D341Med (cell line): ENCODE results near the gene NFATC2.
"Not testable (repeated sequence)": the region's sequence is repeated elsewhere in the genome, so short reads cannot be mapped to it uniquely, and the experiment has no call there.

Experiments used
- DNase-seq: peaks from one replicate; pipeline ENCODE4 v3.0.0; 2012; ENCODE audit warnings: low spot score

The NFATC2 gene

DNA sequence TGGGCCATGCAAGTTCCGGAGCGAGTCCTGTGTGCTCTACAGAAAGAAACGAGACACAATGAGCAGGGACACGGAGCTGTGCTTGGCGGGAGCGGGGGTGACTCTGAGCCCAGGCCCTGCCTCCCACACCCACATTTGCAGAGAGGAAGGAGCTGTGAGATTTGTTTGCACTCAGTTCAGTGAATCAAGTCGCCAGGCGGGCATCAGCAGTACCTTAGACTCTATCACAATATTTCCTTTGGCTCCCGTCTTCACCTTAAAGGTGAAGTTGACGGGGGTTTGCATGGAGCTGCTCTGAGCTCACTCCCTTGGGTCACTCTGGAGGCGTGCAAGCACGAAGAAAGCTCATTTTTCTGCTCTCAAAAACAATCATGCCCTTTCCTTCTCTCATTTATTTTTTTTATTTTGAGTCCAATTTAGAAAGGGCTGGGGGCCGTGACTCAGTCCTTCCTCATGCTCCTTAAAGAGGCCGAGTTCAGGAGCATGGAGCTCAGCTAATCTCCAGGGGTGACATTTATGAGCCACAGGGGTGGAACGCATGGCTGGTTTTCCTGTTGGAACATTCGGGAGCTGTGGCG, 188.2 kb downstream of the NFATC2 start:
- DNase-seq, result no peak

DNA sequence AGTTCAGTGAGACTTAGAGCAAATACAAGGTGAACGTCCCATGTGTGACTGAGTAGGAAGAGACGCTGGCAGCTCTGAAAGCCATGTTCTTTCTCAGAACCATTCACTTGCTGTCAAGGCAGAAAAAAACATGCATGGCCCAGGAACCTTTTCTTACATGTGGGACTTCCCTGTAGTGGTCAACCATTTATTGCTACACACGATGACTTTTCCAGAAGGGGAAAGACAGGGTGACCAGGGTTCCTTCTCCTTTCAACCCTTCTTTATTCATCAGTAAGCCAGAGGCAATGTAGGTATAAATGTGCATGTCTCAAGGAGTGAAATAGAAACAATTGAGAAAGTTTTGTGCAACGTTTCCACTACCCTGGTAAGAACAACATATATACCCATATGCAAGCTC, 189.0 kb downstream of the NFATC2 start:
- no peak for DNase-seq

DNA sequence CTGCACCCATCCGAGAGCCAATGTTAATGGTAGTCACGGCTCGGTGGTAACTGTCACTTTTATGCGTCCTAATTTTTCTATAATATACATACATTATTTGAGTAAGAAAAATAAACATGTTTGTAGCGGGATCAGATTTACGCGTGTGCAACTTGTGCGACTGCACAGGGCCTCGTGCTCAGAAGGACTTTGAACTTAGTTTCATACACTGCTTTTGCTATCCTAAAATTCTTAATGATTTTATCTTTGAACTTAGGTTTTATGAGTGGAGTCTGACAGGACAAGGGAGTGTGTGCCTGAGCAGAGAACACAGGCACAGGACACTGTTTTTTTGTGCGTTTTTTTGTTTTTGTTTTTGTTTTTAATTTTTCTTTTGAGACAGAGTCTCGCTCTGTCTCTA, 189.7 kb downstream of the NFATC2 start:
- DNase-seq, result no peak

DNA sequence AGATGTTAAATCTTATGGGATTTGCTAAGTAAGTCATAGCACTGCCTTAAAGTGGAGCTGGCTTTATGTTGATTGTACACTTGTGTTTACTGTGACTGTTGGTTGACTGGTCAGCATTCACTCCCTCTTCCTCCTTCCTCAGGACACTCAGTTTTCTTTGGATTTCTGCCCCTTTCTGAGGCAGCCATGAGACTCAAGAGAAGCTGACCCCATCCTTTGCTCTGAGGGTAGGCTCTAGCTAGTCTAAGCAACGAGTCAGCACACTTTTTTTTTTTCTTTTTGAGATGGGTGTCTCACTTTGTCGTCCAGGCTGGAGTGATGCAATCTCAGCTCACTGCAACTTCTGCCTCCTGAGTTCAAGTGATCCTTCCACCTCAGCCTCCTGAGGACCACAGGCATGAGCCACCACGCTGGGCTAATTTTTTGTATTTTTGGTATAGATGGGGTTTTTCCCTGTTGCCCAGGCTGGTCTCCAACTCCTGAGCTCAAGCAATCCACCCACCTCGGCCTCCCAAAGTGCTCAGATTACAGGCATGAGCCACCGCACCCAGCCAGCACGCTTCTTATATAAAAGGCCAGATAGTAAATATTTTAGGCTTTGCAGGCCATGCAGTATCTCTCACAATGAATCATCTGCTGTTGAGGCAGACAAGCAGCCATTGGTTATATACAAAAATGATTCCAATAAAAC, 191.4 kb downstream of the NFATC2 start:
- no peak for DNase-seq

DNA sequence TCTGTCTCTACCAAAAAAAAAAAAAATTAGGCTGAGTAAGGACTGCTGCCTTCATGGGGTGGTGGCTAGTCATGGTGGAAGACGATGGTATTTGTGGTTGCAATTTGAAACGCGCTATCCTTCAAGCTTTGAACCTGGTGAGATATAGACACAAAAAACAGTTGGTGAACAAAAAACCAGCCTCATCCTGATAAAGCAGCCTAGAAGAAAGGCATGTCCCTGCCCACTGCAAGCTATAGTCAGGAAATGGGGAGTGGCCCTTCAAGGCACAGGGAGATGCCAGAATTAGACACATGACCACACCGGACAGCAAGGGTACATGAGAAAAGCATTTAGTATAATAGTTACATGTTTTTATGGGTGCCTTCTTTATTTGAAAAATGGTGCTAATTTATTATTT, 193.6 kb downstream of the NFATC2 start:
- no peak for DNase-seq

DNA sequence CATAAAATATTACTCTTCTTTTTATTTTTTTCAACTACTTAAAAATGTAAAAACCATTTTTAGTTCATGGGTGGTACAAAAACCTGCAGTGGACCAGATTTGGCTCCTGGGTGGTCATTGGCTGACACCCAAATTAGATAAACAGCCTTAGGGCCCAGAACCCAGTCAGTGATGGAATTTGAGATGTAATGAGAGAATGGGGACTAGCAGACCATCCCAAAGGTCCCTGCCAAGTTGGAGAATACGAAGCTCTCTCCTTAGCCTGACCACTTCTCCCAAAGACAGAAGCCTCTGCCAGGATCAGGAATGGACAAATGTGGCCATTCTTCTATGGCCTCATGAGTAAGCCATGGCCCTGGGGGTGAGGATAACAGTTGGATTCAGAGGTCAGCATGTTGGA, 194.7 kb downstream of the NFATC2 start:
- no peak for DNase-seq

DNA sequence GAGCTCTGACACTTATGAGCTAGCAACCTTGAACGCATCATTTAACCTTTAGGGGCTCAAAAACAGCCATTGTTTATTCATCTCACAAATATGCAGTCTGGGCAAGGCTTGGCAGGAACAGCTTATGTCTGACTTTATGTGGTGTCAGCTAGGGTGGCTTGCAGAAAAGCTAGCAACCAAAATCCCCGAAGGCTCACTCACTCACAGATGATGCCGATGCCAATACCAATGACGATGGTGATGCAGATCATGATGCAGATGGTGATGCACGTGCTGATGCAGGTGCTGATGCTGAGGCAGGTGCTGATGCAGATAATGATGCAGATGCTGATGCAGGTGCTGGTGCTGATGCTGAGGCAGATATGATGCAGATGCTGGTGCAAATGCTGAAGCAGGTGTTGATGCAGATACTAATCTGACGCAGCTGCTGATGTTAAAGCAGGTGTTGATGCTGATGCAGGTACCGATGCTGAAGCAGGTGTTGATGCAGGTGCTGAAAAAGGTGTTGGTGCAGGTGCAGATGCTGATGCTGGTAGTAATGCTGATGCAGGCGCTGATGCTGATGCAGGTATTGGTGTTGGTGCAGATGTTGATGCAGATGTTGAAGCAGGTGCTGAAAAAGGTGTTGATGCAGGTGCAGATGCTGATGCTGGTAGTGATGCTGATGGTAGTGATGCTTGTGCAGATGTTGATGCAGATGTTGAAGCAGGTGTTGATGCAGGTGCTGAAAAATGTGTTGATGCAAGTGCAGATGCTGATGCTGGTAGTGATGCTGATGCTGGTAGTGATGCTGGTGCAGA, 195.6 kb downstream of the NFATC2 start:
- no peak for DNase-seq

DNA sequence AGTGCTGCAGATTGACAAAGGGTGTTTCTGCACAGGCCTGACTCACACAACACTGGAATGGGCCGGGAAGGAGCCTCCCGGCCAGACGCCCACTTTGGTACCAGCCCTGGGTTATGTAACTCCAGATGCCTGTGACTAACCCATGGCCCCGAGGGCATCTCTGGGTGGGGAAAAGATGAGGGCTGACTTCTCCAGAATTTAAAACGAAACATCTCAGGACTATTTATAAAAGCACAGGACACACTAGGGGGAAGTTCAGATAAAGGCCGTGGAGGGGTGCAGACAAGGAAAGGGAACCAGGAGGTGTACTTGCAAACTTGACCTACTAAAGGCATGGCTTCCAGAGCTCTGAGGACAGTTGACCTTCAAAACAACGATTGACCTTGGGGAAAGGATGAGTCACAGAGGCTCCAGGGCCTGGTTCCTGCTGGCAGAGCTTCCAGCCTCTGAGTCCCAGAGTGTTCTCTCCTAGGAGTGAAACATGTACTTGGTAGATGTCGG, 196.9 kb downstream of the NFATC2 start:
- no peak for DNase-seq

DNA sequence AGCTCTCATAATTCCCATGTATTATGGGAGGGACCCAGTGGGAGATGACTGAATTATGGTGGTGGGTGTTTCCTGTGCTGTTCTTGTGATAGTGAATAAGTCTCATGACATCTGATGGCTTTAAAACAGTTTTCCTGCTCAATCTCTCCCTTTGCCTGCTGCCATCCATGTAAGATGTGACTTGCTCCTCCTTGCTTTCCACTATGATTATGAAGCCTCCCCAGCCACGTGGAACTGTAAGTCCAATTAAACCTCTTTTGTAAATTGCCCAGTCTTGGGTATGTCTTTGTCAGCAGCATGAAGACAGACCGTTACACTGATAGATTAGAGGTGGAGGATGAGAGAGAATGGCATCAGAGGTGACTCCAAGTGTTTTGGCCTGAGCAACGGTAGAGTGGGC, 198.7 kb downstream of the NFATC2 start:
- DNase-seq, result not testable (repeated sequence)

DNA sequence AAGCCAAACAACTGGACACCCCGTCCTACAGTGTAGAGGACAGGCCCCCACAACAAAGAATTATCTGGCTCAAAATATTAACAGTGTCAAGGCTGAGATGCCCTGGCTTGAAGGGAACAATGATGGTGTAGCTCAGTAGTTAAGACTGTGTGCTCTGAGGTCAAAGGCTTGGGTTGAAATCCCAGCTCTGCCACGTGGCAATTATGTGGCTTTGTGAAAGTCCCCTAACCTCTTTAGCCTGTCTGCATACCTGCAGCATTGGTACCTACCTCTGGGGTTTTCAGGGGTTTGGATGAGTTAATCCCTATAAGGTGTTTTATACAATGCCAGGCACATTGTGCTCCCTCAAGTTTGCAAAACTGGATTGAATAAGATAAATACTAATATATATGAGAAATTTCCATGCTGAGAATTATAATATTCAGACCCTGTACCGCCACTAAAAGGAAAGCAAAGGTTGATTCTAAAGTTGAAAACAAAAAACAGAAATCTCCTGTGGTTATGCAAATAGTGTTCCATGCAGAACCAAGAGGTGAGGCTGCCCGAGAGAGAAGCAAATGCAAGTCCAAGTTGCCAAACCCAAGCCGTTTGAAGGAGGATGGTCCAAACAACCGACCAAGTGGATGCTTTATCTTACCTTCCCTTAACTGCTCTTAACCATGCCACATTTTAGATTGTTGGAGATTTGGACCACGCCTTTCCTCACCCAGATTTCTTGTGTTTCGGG, 199.8 kb downstream of the NFATC2 start:
- no peak for DNase-seq

DNA sequence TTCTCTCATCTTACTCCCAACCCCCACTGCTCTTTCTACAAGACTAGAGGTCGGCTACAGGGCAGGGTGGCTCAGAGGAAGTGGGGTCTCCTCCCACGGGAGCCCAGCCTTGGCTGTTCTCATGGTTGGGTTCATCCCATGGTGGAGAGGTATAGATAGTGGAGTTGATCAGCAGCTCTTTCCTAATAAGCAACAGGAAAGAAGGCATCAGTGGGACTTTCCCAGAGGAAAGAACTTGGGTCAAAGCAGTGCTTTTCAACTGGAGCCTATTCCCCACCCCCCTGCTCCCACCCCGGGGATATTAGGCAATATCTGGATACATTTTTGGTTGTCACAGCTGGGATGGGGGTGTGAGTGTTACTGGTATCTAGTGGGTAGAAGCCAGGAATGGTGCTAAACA, 200.9 kb downstream of the NFATC2 start:
- DNase-seq, result no peak

DNA sequence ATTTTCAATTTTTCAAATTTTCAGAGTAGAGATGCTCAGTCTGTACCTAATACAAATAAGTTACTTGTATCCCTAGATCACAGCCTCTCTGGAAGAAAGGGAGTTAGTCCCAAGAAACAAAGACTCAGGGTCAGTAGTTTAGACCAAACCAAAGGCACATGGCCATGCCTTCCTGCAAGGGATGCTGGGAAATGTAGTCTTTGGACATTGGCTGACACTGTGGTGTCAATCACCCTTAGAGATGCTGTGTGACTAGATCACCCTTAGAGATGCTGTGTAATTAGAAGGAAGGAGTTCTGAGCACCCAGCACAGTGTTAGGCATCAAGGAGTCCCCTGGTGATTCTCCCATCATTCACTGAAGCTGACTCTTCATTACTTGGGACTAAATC, 202.1 kb downstream of the NFATC2 start:
- DNase-seq, result no peak

DNA sequence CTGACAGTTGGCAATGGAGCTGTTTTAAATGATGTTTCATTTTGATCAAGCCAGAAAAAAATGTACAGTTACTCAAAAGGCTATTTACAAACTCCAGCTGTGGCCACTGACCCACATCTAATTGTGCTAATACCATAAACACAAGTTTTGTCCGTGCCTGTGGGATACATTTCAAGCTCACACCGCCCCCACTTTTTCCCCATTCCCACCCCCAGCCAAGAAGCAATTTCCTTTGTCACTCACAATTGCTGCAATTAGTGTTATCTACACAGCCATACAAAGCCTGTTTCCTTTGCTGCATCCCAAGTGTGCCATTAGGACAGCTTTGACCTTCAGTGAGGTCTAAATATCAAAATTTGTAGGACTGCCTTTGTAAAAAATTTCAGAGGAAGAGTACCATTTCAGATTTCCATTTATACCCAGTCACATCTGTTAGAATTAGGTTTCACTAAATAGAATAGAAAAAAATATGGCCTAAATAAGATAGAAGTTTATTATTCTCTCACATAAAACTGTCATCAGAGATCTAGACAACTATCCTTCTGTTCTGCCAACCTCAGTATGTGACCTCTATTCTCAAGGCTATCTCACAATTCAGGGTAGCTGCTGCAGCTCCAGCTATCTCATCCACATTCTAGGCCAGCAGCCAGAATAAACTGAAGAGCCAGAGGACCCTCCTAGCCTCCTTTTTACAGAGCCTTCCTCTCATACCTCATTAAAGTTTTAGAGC, 202.6 kb downstream of the NFATC2 start:
- DNase-seq, result no peak

DNA sequence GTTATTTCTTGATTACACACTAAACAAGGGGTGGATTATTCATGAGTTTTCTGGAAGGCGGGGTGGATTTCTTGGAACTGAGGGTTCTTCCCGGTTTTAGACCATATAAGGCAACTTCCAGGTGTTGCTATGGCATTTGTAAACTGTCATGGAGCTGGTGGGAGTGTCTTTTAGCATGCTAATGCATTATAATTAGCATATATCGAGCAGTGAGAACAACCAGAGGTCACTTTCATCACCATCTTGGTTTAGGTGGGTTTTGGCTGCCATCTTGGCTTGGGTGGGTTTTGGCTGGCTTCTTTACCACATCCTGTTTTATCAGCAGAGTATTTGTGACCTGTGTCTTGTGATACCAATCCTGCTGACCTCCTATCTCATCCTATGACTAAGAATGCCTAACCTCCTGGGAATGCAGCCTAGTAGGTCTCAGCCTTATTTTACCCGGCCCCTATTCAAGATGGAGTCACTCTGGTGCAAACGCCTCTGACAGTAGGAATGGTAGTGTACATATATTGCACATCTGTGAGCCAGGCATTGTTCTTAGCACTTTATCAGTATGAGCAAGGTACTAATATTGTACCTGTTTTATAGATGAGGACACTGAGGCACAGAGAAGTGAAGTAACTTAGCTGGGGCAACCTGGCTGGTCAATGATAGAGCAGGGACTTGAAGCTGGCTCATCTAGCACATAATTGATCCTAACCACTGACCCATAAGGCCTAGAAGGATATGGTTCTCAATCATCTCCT, 203.7 kb downstream of the NFATC2 start:
- DNase-seq, result no peak

DNA sequence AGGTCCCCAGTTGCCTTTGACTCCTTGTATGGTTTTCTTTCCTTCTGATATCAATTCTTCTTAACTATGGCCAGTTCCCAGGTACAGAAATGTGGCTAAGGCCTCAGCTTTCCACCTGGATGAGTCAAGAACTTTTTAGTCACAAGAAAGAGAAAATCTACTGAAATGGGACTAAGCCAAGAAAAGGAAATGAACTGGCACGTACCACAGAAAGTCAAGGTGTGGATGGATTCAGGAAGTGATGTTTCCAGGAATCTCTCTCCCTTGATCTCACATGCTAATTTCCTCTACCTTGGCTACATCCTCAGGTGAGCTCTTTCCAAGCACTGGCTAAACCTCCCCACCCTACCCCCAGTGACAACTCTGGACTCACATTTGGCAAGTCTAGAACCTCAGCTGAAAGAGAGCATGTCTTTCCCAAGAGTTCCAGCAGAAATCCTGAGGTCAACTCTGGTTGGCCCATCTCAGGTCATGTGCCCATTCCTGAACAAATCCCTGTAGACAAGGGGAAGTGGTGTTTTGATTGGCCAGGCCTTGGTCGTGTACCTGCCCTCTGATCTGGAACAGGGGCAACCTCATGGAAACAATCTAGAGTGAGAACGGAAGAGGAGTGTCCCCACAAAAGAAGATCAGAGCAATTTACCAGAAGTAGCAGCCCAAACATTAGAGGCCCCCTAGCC, 205.3 kb downstream of the NFATC2 start:
- DNase-seq, result no peak
